Mammary epithelial cell (primary cell): ENCODE measurements around the gene COLQ.

Source experiments
- EZH2 ChIP-seq: IDR thresholded peaks from 2 replicates; pipeline ENCODE4 v1.6.1; 2012; ENCODE audit warnings: low read length, inconsistent platforms, borderline replicate concordance
- TF ChIP-seq, protein P1 (sequence below), 2 donors: IDR thresholded peaks in 1 of 2; conservative IDR thresholded peaks in 1 of 2; 2 replicates each; pipeline ENCODE4 v1.5.1; 2011 to 2012; ENCODE audit warnings: inconsistent platforms in 2 of 2, low read length in 2 of 2, mild to moderate bottlenecking in 2 of 2, control low read depth in 1 of 2, low read depth in 1 of 2; ENCODE audit not compliant: insufficient read depth in 1 of 2; ENCODE audit errors: extremely low read depth in 1 of 2

DNA sequence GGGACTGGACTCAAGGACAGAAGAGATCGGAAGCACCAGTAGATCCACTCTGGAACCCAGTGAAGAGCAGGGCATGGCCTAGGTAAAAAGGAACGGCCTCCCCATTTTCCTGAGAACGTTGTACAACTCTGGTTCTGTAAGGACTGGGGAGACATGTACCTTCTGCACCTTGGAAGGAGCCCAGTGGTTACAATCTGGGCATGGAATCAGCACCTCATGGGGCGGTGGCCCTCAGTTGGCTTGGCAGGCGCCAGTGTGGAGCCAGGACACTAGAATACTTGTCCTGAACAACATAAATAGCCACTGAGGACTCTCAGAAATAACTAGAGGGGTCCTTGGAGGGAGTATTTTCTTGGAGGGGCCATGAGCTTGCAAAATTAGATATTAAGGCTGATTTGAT is 68.5 kb downstream of the COLQ start:
- TF ChIP-seq, protein P1, sequence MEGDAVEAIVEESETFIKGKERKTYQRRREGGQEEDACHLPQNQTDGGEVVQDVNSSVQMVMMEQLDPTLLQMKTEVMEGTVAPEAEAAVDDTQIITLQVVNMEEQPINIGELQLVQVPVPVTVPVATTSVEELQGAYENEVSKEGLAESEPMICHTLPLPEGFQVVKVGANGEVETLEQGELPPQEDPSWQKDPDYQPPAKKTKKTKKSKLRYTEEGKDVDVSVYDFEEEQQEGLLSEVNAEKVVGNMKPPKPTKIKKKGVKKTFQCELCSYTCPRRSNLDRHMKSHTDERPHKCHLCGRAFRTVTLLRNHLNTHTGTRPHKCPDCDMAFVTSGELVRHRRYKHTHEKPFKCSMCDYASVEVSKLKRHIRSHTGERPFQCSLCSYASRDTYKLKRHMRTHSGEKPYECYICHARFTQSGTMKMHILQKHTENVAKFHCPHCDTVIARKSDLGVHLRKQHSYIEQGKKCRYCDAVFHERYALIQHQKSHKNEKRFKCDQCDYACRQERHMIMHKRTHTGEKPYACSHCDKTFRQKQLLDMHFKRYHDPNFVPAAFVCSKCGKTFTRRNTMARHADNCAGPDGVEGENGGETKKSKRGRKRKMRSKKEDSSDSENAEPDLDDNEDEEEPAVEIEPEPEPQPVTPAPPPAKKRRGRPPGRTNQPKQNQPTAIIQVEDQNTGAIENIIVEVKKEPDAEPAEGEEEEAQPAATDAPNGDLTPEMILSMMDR (conservative IDR thresholded peaks at IDR 0.05 in 1 of 2, IDR thresholded peaks at IDR 0.05 in 1 of 2; ENCODE audit: extremely low read depth in 1 of 2, insufficient read depth in 1 of 2, low read depth in 1 of 2, low read length in 2 of 2), result no peak
- TF ChIP-seq EZH2, result no peak
